Measurements from ENCODE around the gene RBM10.

- TF ChIP-seq POLR2A (IDR thresholded peaks at IDR 0.05) (peak in 1 of 2 donors; percentile 6), CTCF (IDR thresholded peaks at IDR 0.05) (no peak)
Observed at GRCh38 chrX:47191331-47191730, 46.3 kb downstream of the RBM10 start.
